ENCODE measurements around the gene UBE2I.

GRCh38 chr16:1350691-1351090 is 41.3 kb downstream of the UBE2I start:
- TF ChIP-seq CTCF (IDR thresholded peaks at IDR 0.05; ENCODE audit: insufficient read depth, low read length), result no peak
- no peak for TF ChIP-seq REST (IDR thresholded peaks at IDR 0.05; ENCODE audit: insufficient replicate concordance, low read depth)
- TF ChIP-seq SPI1 (IDR thresholded peaks at IDR 0.05; ENCODE audit: borderline replicate concordance, low read depth), result no peak
- TF ChIP-seq POLR2AphosphoS5 (IDR thresholded peaks at IDR 0.05; ENCODE audit: low read depth), result no peak
- no peak for TF ChIP-seq GABPA (IDR thresholded peaks at IDR 0.05; ENCODE audit: low read depth)
